K562 (cell line): Measurements from ENCODE around the gene C1orf105.

Experiments used
- ATF3 ChIP-seq, 2 experiments: fragments of 450-650 bp in 1 of 2; sonication (generic) in 1 of 2; formaldehyde crosslinking in 1 of 2; IDR thresholded peaks in 1 of 2; conservative IDR thresholded peaks in 1 of 2; 2 replicates each; pipeline versions ENCODE4 v1.6.1 to v1.8.1; 2016 to 2023; ENCODE audit warnings: mild to moderate bottlenecking in 2 of 2, moderate library complexity in 2 of 2, inconsistent platforms in 1 of 2, missing genetic modification reagents in 1 of 2
- CEBPG ChIP-seq, 3 experiments: fragments of 200-800 bp in 1 of 3; sonication (Bioruptor generic) in 1 of 3; sonication (generic) in 1 of 3; formaldehyde crosslinking in 1 of 3; IDR thresholded peaks in 2 of 3; conservative IDR thresholded peaks in 1 of 3; 2 replicates each; pipeline versions ENCODE4 v1.6.1 to v1.8.0; 2016 to 2022; ENCODE audit warnings: missing compliant biosample characterization in 2 of 3, missing genetic modification characterization in 2 of 3, mild to moderate bottlenecking in 1 of 3, missing genetic modification reagents in 1 of 3
- CHD1 ChIP-seq: fragments of 200-600 bp; sonication (generic); IDR thresholded peaks from one replicate; pipeline ENCODE4 v1.6.1; 2012; ENCODE audit warnings: mild to moderate bottlenecking, moderate library complexity, low read length, inconsistent platforms
- CTCF ChIP-seq, 3 experiments: IDR thresholded peaks in 2 of 3; conservative IDR thresholded peaks in 1 of 3; 2 replicates each; pipeline ENCODE4 v1.5.1; 2011 to 2012; ENCODE audit warnings: low read length in 3 of 3, mild to moderate bottlenecking in 3 of 3, control low read depth in 2 of 3, improper control_type of control experiment in 1 of 3, inconsistent platforms in 1 of 3, low read depth in 1 of 3, mixed read lengths in 1 of 3, moderate library complexity in 1 of 3; ENCODE audit not compliant: insufficient read depth in 2 of 3
- FOXJ3 ChIP-seq: sonication (generic); formaldehyde crosslinking; IDR thresholded peaks from 2 replicates; pipeline ENCODE4 v1.4.0; 2020; ENCODE audit warnings: mild to moderate bottlenecking, missing genetic modification reagents
- KDM5B ChIP-seq: fragments of 200-600 bp; sonication (generic); IDR thresholded peaks from 2 replicates; pipeline ENCODE4 v1.6.1; 2012; ENCODE audit warnings: low read depth, mild to moderate bottlenecking, moderate library complexity, low read length, control low read depth, inconsistent platforms; ENCODE audit not compliant: insufficient replicate concordance
- MBD2 ChIP-seq: sonication (generic); IDR thresholded peaks from 2 replicates; pipeline ENCODE4 v1.6.1; 2016; ENCODE audit warnings: low read depth, borderline replicate concordance
- PHF21A ChIP-seq: fragments of 450-650 bp; IDR thresholded peaks from 2 replicates; pipeline ENCODE4 v1.6.1; 2017; ENCODE audit warnings: low read depth, borderline replicate concordance
- RAD21 ChIP-seq, 2 experiments: fragments of 250-450 bp in 1 of 2; fragments of 450-650 bp in 1 of 2; sonication (Bioruptor Pico) in 1 of 2; formaldehyde crosslinking in 1 of 2; IDR thresholded peaks in 1 of 2; conservative IDR thresholded peaks in 1 of 2; 2 replicates each; pipeline versions ENCODE4 v1.4.0 to v1.8.0; 2020 to 2022; ENCODE audit warnings: mild to moderate bottlenecking in 2 of 2, moderate library complexity in 1 of 2
- TAF9B ChIP-seq: fragments of 450-650 bp; IDR thresholded peaks from 2 replicates; pipeline ENCODE4 v1.6.1; 2018; ENCODE audit warnings: mild to moderate bottlenecking; ENCODE audit not compliant: partially characterized antibody
- ZNF707 ChIP-seq: fragments of 250-450 bp; sonication (Bioruptor Pico); conservative IDR thresholded peaks from 2 replicates; pipeline ENCODE4 v1.8.0; 2022; ENCODE audit warnings: inconsistent platforms, mild to moderate bottlenecking, moderate library complexity

DNA sequence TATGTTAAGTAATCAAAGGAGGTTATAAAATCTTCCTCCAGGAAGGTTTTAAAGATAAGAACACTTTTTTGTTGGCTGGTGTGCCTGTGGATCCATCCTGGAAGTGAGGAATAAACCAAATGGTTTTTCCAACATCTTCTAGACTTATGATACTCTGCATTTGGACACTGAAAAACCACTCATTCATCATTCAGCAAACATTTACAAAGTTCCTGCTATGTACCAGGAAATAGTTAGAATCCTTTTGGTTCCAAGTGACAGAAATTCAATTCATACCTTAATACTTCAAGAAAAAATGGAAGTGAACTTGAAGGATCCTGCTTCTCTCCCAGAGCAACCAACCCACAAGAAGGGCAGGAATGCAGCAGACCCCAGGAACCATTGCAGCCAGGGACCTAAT, 63.0 kb downstream of the C1orf105 start:
- TF ChIP-seq ATF3 (IDR thresholded peaks at IDR 0.05), result no peak
- TF ChIP-seq ATF3 (CRISPR knock-in tag; conservative IDR thresholded peaks at IDR 0.05), result no peak
- no peak for TF ChIP-seq PHF21A
- TF ChIP-seq KDM5B, result no peak
- TF ChIP-seq ZNF707, result no peak
- TF ChIP-seq FOXJ3, result no peak
- no peak for TF ChIP-seq TAF9B
- no peak for TF ChIP-seq RAD21 (CRISPR knock-in tag; conservative IDR thresholded peaks at IDR 0.05 in 1 of 2, IDR thresholded peaks at IDR 0.05 in 1 of 2)
- TF ChIP-seq CTCF (IDR thresholded peaks at IDR 0.05 in 2 of 3, conservative IDR thresholded peaks at IDR 0.05 in 1 of 3; ENCODE audit: insufficient read depth in 2 of 3, low read depth in 1 of 3, low read length in 3 of 3), result no peak
- TF ChIP-seq CEBPG (CRISPR knock-in tag; IDR thresholded peaks at IDR 0.05), result no peak
- no peak for TF ChIP-seq CEBPG (tag; conservative IDR thresholded peaks at IDR 0.05 in 1 of 2, IDR thresholded peaks at IDR 0.05 in 1 of 2)
- no peak for TF ChIP-seq MBD2
- no peak for TF ChIP-seq CHD1
